Measurements from ENCODE around the gene ZNF92. TPM values are rescaled to one million over a fixed set of nuclear protein-coding genes. Genes with fewer than 3 reads are reported as not detected.

Gene ZNF92
- total RNA-seq, 2 experiments from 2014 or later: 29.7 to 30.1 TPM

- peaks cover 23% of the 10 kb centered on the region for H3K9me3 Mint-ChIP-seq
- ATAC-seq (ENCODE audit: poor library complexity) (no peak), DNase-seq (no peak)
Observed at GRCh38 chr7:65430344-65431186, 56.9 kb downstream of the ZNF92 start.

GRCh38 chr7:65434307-65434706 lies 60.7 kb downstream of the ZNF92 start:
- Mint-ChIP-seq H3K27me3 (peaks cover 13% of the 10 kb centered on the region), H3K4me3 (no peak overlapping the region), H3K9me3 (peaks cover 8% of the 10 kb centered on the region), H3K36me3 (ENCODE audit: low read depth) (no peaks in the 10 kb centered on the region), H3K27ac (no peak overlapping the region), H3K4me1 (ENCODE audit: low read depth) (no peaks in the 10 kb centered on the region)
- no peak overlapping the region for H3K4me3 ChIP-seq (ENCODE audit: low read length)
- TF ChIP-seq CTCF (IDR thresholded peaks at IDR 0.05): no peak
- no peak overlapping the region for H3K27ac ChIP-seq (ENCODE audit: low read depth in 1 of 2, low read length in 2 of 2)
- no peaks in the 10 kb centered on the region for H3K9me3 ChIP-seq (ENCODE audit: control insufficient read depth in 1 of 2, insufficient read depth in 1 of 2, low read length in 2 of 2)
- H3K36me3 ChIP-seq (ENCODE audit: insufficient read depth, low read length): no peaks in the 10 kb centered on the region
- ATAC-seq (ENCODE audit: poor library complexity): no peak
- DNase-seq: no peak
- CTCF ChIA-PET: no interaction called here
- no peaks in the 10 kb centered on the region for H3K27me3 ChIP-seq (ENCODE audit: control insufficient read depth in 1 of 2, insufficient read depth in 2 of 2, low read length in 2 of 2)
- POLR2A ChIA-PET: no interaction called here
- H3K4me1 ChIP-seq (ENCODE audit: insufficient read depth, low read length): no peaks in the 10 kb centered on the region
- intact Hi-C loops (cut with DNase I, micrococcal nuclease): no loop called here

More at GRCh38 chr7:65430344-65431186, 56.9 kb downstream of the ZNF92 start:
- TF ChIP-seq CTCF (IDR thresholded peaks at IDR 0.05): no peak
- Histone ChIP-seq H3K27ac (ENCODE audit: low read depth in 1 of 2, low read length in 2 of 2) (no peak overlapping the region), H3K9me3 (ENCODE audit: control insufficient read depth in 1 of 2, insufficient read depth in 1 of 2, low read length in 2 of 2) (no peaks in the 10 kb centered on the region), H3K36me3 (ENCODE audit: insufficient read depth, low read length) (no peaks in the 10 kb centered on the region), H3K4me1 (ENCODE audit: insufficient read depth, low read length) (no peaks in the 10 kb centered on the region), H3K4me3 (ENCODE audit: low read length) (no peak overlapping the region), H3K27me3 (ENCODE audit: control insufficient read depth in 1 of 2, insufficient read depth in 2 of 2, low read length in 2 of 2) (no peaks in the 10 kb centered on the region)
- Mint-ChIP-seq H3K27ac (no peak overlapping the region), H3K4me1 (ENCODE audit: low read depth) (no peaks in the 10 kb centered on the region), H3K36me3 (ENCODE audit: low read depth) (no peaks in the 10 kb centered on the region), H3K27me3 (peaks cover 2% of the 10 kb centered on the region), H3K4me3 (no peak overlapping the region)
- POLR2A ChIA-PET: no interaction called here
- intact Hi-C loops (cut with DNase I, micrococcal nuclease): no loop called here
- CTCF ChIA-PET: no interaction called here

GRCh38 chr7:65436163-65436562 lies 62.5 kb downstream of the ZNF92 start:
- Mint-ChIP-seq H3K9me3 (peaks cover 8% of the 10 kb centered on the region), H3K4me3 (no peak overlapping the region), H3K36me3 (ENCODE audit: low read depth) (no peaks in the 10 kb centered on the region), H3K4me1 (ENCODE audit: low read depth) (no peaks in the 10 kb centered on the region), H3K27me3 (peaks cover 13% of the 10 kb centered on the region), H3K27ac (no peak overlapping the region)
- no peaks in the 10 kb centered on the region for H3K36me3 ChIP-seq (ENCODE audit: insufficient read depth, low read length)
- no peak overlapping the region for H3K27ac ChIP-seq (ENCODE audit: low read depth in 1 of 2, low read length in 2 of 2)
- no peak for TF ChIP-seq CTCF (IDR thresholded peaks at IDR 0.05)
- no peak for DNase-seq
- H3K4me3 ChIP-seq (ENCODE audit: low read length): no peak overlapping the region
- H3K9me3 ChIP-seq (ENCODE audit: control insufficient read depth in 1 of 2, insufficient read depth in 1 of 2, low read length in 2 of 2): no peaks in the 10 kb centered on the region
- CTCF ChIA-PET: no interaction called here
- ATAC-seq (ENCODE audit: poor library complexity): no peak
- no peaks in the 10 kb centered on the region for H3K4me1 ChIP-seq (ENCODE audit: insufficient read depth, low read length)
- H3K27me3 ChIP-seq (ENCODE audit: control insufficient read depth in 1 of 2, insufficient read depth in 2 of 2, low read length in 2 of 2): no peaks in the 10 kb centered on the region
- POLR2A ChIA-PET: no interaction called here
- intact Hi-C loops (cut with DNase I, micrococcal nuclease): no loop called here

Data from CD4-positive, alpha-beta T cell (primary cell).